GM12878 (cell line): ENCODE results near the gene PSMG3.

Experiments
- BCL3 ChIP-seq: IDR thresholded peaks from 2 replicates; pipeline ENCODE4 v1.6.1; 2011; ENCODE audit warnings: borderline replicate concordance, low read depth, mild to moderate bottlenecking, moderate library complexity, low read length; ENCODE audit not compliant: insufficient read depth, poor library complexity, severe bottlenecking
- CTCF ChIP-seq, 3 experiments: IDR thresholded peaks in 2 of 3; conservative IDR thresholded peaks in 1 of 3; 2 replicates each; pipeline ENCODE4 v1.5.1; 2011; ENCODE audit warnings: low read depth in 3 of 3, low read length in 3 of 3, mild to moderate bottlenecking in 3 of 3, control low read depth in 2 of 3, moderate library complexity in 2 of 3, inconsistent platforms in 1 of 3, mixed read lengths in 1 of 3; ENCODE audit not compliant: control insufficient read depth in 2 of 3, insufficient read depth in 1 of 3; ENCODE audit errors: extremely low read depth in 1 of 3
- EZH2 ChIP-seq: IDR thresholded peaks from 2 replicates; pipeline ENCODE4 v1.6.1; 2012; ENCODE audit warnings: low read depth, mild to moderate bottlenecking, control low read depth, inconsistent platforms, low read length, borderline replicate concordance; ENCODE audit not compliant: control insufficient read depth
- GABPA ChIP-seq: IDR thresholded peaks from 2 replicates; pipeline ENCODE4 v1.6.1; 2014; ENCODE audit warnings: antibody characterized with exemption, low read depth, mild to moderate bottlenecking, inconsistent platforms
- IRF4 ChIP-seq: IDR thresholded peaks from 2 replicates; pipeline ENCODE4 v1.6.1; 2011; ENCODE audit warnings: low read depth, low read length
- JUNB ChIP-seq: IDR thresholded peaks from 2 replicates; pipeline ENCODE4 v1.6.1; 2016; ENCODE audit warnings: antibody characterized with exemption, mild to moderate bottlenecking
- NFXL1 ChIP-seq: fragments of 450-650 bp; IDR thresholded peaks from 2 replicates; pipeline ENCODE4 v1.6.1; 2017; ENCODE audit warnings: antibody characterized with exemption, mild to moderate bottlenecking, borderline replicate concordance
- NFYA ChIP-seq: IDR thresholded peaks from 2 replicates; pipeline ENCODE4 v1.6.1; 2011; ENCODE audit warnings: low read depth, mild to moderate bottlenecking, low read length, improper control_type of control experiment, borderline replicate concordance
- NR2C2 ChIP-seq: IDR thresholded peaks from 2 replicates; pipeline ENCODE4 v1.6.1; 2011; ENCODE audit warnings: borderline replicate concordance, low read depth; ENCODE audit not compliant: control insufficient read depth, insufficient read length
- PBX3 ChIP-seq: IDR thresholded peaks from 2 replicates; pipeline ENCODE4 v1.6.1; 2011; ENCODE audit warnings: mild to moderate bottlenecking, low read depth, low read length, moderate library complexity; ENCODE audit not compliant: insufficient replicate concordance
- POLR2AphosphoS5 ChIP-seq: IDR thresholded peaks from 2 replicates; pipeline ENCODE4 v1.6.1; 2011; ENCODE audit warnings: mild to moderate bottlenecking, low read length, inconsistent platforms

- no peak for TF ChIP-seq PBX3
- TF ChIP-seq POLR2AphosphoS5: no peak
- TF ChIP-seq NFXL1: no peak
- TF ChIP-seq GABPA: no peak
- TF ChIP-seq EZH2: no peak
- TF ChIP-seq NR2C2: no peak
- TF ChIP-seq NFYA: no peak
- TF ChIP-seq JUNB: no peak
- TF ChIP-seq CTCF (IDR thresholded peaks at IDR 0.05 in 2 of 3, conservative IDR thresholded peaks at IDR 0.05 in 1 of 3; ENCODE audit: control insufficient read depth in 2 of 3, extremely low read depth in 1 of 3, insufficient read depth in 1 of 3, low read depth in 3 of 3, low read length in 3 of 3): peak in 2 of 3 experiments; percentile 16 to 19; a peak in 2 of 6 replicates
- TF ChIP-seq BCL3: no peak
- no peak for TF ChIP-seq IRF4
Observed at GRCh38 chr7:1548438-1548831, 21.4 kb downstream of the PSMG3 start.
